Measurements from ENCODE around the gene FIBP. TPM values are rescaled to one million over a fixed set of nuclear protein-coding genes. Genes with fewer than 3 reads are reported as not detected.

Gene FIBP
- total and polyA plus RNA-seq, 12 donors = 44.0 to 88.4 (median 49.9) TPM

GRCh38 chr11:65883058-65883761 is 5.1 kb downstream of the FIBP start:
- ATAC-seq = no peak
- no peak for TF ChIP-seq CTCF (IDR thresholded peaks at IDR 0.05)
- H3K36me3 ChIP-seq = peaks cover 0 to 55% (median 19%) of the 10 kb centered on the region in 9 donors
- no peak for DNase-seq
- WGBS, 2 donors = 90 to 94% methylated on average over 13 of the region's 13 CpGs
- peaks cover 5 to 32% (median 20%) of the 10 kb centered on the region in 9 donors for H3K4me1 ChIP-seq
- no peaks in the 10 kb centered on the region for H3K9me3 ChIP-seq
- H3K27ac ChIP-seq = no peak overlapping the region
- intact Hi-C loops (cut with DNase I) = loop anchor here in 4 of 10 donors (5.0 to 10.0 kb wide), 3 partner anchors 99 to 168 kb away; partner anchors contain the start of gene KAT5 (in 1 of the 4)
- no peaks in the 10 kb centered on the region for H3K27me3 ChIP-seq
- no peak overlapping the region for H3K4me3 ChIP-seq

GRCh38 chr11:65882120-65883057 is 5.9 kb downstream of the FIBP start:
- 90 to 94% methylated on average over 30 of the region's 30 CpGs for WGBS, 2 donors
- H3K27me3 ChIP-seq = no peaks in the 10 kb centered on the region
- H3K9me3 ChIP-seq = no peaks in the 10 kb centered on the region
- H3K4me3 ChIP-seq = no peak overlapping the region
- DNase-seq = no peak
- no peak overlapping the region for H3K27ac ChIP-seq
- peaks cover 1 to 26% (median 14%) of the 10 kb centered on the region in 9 donors for H3K4me1 ChIP-seq
- H3K36me3 ChIP-seq = peaks cover 0 to 55% (median 19%) of the 10 kb centered on the region in 9 donors
- ATAC-seq = no peak
- TF ChIP-seq CTCF (IDR thresholded peaks at IDR 0.05) = no peak
- intact Hi-C loops (cut with DNase I) = loop anchor here in 4 of 10 donors (5.0 to 10.0 kb wide), 3 partner anchors 100 to 168 kb away; partner anchors contain the start of gene KAT5 (in 1 of the 4)

- Histone ChIP-seq H3K4me3 (peak overlapping the region in 1 of 10 donors; percentile 39), H3K9me3 (no peaks in the 10 kb centered on the region), H3K27ac (peak overlapping the region in 1 of 10 donors; percentile 47), H3K27me3 (no peaks in the 10 kb centered on the region), H3K4me1 (peaks cover 0 to 15% (median 8%) of the 10 kb centered on the region in 9 donors), H3K36me3 (peaks cover 0 to 42% (median 19%) of the 10 kb centered on the region in 9 donors)
- TF ChIP-seq CTCF (IDR thresholded peaks at IDR 0.05) = no peak
- DNase-seq (no peak), ATAC-seq (no peak)
- 64 to 80% methylated on average over 7 of the region's 7 CpGs for WGBS, 2 donors
- intact Hi-C loops (cut with DNase I) = loop anchor here in 4 of 10 donors (5.0 to 10.0 kb wide), 3 partner anchors 101 to 166 kb away; partner anchors contain the start of gene KAT5 (in 1 of the 4)
These were observed 7.3 kb downstream of the FIBP start for GRCh38 chr11:65880844-65881421.
